NCI-H1694 treated with DMSO at 0.1 percent for 48 hours (cell line): Measurements from ENCODE around the gene OPCML.
"Not testable (repeated sequence)": the region's sequence is repeated elsewhere in the genome, so short reads cannot be mapped to it uniquely, and the experiment has no call there.

ENCODE experiments used
- DNase-seq: peaks from one replicate; lab custom pipeline; 2025; lab: John Stamatoyannopoulos, UW

OPCML gene

GRCh38 chr11:132424433-132424832 lies 1107.9 kb downstream of the OPCML start:
- DNase-seq, result no peak

DNA sequence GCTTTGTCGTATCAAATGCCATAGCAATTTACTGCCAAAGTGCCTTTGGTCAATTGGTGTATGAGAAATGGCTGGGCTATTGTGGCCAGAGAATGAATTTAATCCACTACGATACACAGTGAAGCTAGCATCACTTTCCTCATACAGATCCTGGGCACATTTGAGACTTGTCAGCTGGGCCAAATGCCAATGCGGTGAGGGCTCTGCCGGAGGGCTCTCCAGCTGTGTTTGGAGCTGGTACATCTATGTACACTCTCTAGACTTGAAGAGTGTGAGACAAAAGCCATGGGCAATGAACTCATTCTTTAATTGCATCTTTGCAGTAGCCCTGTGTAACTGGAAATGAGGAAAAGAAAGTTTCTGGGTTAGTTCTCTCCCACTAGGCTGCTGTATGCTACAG lies 1109.0 kb downstream of the OPCML start:
- no peak for DNase-seq

- no peak for DNase-seq
Measured at GRCh38 chr11:132422722-132423121, 1109.6 kb downstream of the OPCML start.

GRCh38 chr11:132421555-132421954 lies 1110.7 kb downstream of the OPCML start:
- no peak for DNase-seq

- no peak for DNase-seq
Measured at GRCh38 chr11:132414451-132414850, 1117.8 kb downstream of the OPCML start.

DNA sequence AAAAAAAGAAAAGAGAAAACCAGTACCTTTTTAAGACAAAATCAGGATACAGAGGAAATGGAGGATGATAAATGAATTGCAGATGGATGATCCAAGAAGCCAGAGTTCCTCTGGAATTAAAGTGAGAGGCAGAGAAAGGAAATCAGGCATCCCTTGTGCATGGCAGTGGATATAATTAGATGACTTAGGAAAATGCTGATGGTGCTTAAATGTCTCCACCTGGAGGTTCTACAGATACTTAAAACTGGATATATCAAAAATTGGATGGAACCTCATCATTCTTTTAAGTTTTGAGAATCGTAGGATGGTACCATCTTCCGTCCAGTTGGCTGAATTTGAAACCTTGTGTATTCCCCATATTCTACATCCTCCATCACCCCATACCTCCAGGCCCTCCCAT lies 1121.9 kb downstream of the OPCML start:
- no peak for DNase-seq

DNA sequence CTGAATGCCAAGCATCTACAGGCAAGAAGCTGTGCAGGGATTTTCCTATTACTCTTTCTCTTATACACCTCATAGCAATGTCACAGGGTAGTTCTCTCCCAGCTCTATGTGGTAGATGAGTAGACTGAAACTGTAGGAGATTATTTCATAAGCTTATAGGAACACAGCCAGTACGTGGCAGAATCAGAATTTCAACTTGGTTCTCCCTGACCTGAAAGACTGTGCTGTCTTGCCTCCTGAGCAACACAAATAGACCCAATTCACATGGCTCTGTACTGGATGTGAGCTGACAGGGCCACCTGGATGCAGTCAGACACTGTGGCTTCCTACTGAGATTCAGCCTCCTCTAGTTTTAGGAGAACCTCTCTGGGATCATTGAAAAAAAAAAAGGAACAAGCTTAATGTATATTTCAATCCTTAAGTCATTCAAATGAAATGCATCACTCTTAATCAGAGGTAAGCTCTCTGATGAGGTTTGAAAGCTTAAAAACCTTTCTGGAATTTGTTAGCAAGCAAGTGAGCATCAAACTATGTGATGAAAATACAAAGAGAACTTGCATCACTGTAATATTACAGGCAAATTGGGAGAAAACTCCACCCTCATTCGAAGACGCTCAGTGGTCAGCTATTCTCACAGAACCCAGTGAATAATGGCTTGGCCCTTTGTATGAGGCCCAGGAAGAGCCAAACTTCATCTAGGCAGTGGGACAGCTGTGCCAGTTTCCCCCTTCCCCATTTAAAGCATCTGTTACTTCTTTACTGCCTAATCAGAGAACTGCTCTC lies 1122.5 kb downstream of the OPCML start:
- no peak for DNase-seq

DNA sequence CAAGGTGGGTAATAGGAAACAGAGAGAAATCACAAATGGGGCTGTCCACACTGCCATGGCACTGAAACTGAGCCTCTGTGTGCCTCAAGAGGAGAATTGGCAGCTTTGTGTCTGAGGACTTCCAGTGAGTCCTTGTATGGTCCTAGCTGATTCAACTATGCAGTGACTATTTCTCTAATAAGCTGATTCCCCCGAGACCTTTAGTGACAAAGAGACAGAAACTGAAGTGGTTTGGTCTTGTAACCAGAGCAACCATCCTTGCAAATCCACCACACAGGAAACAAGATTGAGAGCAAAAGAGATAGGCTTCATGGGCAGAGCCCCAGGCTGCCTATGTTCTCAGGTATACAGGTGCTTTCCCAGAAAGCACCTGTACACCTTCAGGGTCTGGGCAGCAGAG lies 1123.4 kb downstream of the OPCML start:
- no peak for DNase-seq

DNA sequence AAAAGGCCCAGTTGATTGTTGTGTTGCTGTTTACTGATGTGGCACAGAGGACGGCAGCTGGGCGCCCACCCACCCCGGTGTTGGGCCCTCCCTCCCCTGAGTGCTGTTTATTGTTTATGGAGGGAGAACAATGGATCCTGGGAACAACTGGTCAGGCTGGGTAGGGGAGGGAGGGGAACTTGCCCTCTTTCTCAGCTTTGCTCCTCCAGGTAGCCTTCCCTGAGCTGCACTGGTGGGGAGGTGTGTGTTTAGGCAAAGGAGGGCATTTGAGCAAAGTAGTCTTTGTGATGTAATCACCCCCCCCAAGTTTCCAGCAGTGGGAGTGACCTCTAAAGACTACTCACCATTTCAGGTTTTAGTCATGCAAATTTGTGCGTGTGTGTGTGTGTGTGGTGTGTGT lies 1126.6 kb downstream of the OPCML start:
- DNase-seq, result no peak

GRCh38 chr11:132402071-132402684 lies 1130.1 kb downstream of the OPCML start:
- peak; percentile 46 for DNase-seq

DNA sequence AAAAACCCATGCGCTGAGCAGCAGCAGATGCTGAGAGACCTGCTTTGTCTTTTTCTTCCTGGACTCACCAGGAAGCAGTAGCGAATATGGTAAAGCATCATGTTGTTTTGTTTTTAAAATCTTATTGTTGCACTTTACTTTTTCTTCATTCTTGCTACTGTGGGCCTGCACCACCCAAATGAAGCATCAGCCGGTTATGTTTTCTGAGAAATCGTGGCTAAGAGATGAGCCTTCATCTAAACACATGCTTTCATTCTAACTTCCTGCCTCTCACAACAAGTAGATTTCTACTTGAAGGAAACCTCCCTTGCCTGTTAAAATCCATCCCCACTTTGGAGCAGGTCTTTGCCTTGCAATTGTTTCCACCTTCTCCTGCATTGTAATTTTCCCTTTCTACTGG lies 1136.0 kb downstream of the OPCML start:
- DNase-seq, result no peak

DNA sequence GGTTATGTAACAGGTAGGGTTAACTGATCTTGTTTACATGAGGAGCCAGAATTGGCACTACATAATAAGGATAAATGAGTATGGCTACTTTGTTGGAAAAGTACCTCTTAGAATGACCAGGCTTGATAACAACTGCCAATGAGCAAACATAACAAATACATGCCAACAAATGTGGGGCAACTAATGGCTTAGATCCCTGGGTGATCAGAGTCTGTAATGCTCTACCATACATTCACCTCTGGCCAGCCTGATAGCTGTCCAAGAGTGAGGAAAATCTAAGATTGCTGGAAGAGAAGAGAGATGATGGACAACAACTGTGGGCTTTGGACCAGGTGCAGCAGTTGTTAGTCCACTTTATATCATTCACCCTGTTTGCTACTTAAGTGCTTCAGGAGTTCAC lies 1136.9 kb downstream of the OPCML start:
- DNase-seq, result no peak

DNA sequence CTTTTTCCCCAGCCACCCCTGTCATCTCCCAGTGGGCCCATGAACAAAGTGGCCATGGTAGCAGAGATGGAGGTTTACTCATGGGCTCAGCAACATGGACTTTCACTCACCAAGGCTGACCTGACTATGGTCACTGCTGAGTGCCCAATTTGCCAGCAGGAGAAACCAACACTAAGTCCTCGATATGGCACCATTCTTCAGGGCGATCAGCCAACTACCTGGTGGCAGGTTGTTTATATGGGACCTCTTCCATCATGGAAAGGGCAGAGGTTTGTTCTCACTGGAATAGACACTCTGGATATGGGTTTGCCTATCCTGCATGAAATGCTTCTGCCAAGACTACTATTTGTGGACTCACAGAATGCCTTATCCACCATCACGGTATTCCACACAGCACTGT lies 1152.8 kb downstream of the OPCML start:
- no peak for DNase-seq

GRCh38 chr11:132373405-132374143 lies 1158.7 kb downstream of the OPCML start:
- DNase-seq, result no peak

- DNase-seq, result not testable (repeated sequence)
Measured at GRCh38 chr11:132370114-132370513, 1162.2 kb downstream of the OPCML start.

DNA sequence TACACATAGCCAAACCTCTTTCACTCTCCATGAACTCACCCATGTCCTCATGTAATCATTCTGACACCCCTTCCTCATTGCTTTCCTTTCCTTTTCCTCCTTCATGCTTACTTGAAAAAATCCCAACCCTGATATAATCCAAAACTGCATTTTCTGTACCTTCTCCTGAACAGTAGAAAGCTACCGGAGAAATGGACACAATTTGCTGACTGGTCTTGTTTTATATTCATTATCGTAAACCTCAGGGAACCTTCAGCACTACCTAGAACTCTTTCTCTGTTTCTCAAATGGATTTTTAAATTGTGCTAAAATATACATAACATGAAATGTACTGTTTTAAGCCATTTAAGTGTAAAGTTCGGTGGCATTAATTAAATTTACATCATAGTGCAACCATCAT lies 1165.0 kb downstream of the OPCML start:
- no peak for DNase-seq

- no peak for DNase-seq
Measured at GRCh38 chr11:132365650-132366049, 1166.7 kb downstream of the OPCML start.
